OCI-LY1 (cell line): ENCODE measurements around the gene SLC27A1.

Experiments used
- EZH2 ChIP-seq: fragments of 200-600 bp; sonication (generic), shearing (Covaris generic); IDR thresholded peaks from 2 replicates; pipeline ENCODE4 v1.8.0; 2017; ENCODE audit warnings: borderline replicate concordance, mixed run types, mild to moderate bottlenecking, antibody characterized with exemption, low read length, moderate library complexity, mixed read lengths
- TF ChIP-seq, protein P1 (sequence below): fragments of 200-600 bp; sonication (generic), shearing (Covaris generic); IDR thresholded peaks from 2 replicates; pipeline ENCODE4 v1.5.1; 2017; ENCODE audit warnings: mild to moderate bottlenecking, antibody characterized with exemption, low read length, moderate library complexity, mixed read lengths

DNA sequence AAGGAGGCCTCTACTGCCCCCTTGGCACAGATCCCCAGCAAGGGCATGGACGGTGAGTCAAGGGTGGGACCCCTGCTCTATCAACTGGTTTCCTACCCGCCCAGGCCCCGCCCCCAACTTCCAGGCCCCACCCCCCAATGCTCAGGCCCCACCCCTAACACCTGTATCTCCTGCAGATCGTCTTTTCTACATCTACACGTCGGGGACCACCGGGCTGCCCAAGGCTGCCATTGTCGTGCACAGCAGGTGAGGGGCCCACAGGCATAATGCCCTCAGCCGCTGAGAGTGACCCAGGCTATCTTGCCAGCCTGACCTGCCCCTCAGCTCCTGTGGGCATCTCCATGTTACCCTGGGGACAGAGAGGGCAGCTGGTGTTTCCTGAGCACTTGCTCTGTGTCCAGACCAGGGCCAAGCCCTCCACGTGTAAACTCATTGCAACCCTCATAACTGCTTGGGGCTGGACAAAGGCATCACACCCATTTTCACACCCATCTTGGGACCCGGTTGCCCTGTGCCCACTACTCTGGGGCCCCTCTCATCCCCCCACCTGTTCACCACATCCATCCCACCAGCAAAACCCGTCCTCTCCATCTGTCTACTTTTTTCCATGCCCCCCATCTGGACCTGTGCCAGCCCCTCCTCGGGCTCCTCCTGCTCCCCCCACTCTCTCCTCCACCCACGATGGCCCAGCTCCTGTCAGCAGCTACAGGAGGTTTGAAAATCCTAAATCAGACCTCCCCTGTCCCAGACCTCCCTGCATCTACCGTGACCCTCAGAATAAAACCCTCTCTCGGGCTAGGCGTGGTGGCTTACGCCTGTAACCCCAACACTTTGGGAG, 17.2 kb downstream of the SLC27A1 start:
- TF ChIP-seq, protein P1, sequence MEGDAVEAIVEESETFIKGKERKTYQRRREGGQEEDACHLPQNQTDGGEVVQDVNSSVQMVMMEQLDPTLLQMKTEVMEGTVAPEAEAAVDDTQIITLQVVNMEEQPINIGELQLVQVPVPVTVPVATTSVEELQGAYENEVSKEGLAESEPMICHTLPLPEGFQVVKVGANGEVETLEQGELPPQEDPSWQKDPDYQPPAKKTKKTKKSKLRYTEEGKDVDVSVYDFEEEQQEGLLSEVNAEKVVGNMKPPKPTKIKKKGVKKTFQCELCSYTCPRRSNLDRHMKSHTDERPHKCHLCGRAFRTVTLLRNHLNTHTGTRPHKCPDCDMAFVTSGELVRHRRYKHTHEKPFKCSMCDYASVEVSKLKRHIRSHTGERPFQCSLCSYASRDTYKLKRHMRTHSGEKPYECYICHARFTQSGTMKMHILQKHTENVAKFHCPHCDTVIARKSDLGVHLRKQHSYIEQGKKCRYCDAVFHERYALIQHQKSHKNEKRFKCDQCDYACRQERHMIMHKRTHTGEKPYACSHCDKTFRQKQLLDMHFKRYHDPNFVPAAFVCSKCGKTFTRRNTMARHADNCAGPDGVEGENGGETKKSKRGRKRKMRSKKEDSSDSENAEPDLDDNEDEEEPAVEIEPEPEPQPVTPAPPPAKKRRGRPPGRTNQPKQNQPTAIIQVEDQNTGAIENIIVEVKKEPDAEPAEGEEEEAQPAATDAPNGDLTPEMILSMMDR = no peak
- no peak for TF ChIP-seq EZH2
